Colonic mucosa (tissue), 4 donors: ENCODE results near the gene DEDD2. TPM values are rescaled to one million over a fixed set of nuclear protein-coding genes. Genes with fewer than 3 reads are reported as not detected.

Experiments
- DNase-seq: peaks from one replicate; pipeline ENCODE4 v3.0.0-alpha.2; 2020
- H3K27ac ChIP-seq: fragments of 200-600 bp; one replicate; pipeline ENCODE4 v1.8.0; 2021
- H3K27me3 ChIP-seq: fragments of 200-600 bp; one replicate; pipeline ENCODE4 v1.8.0; 2021
- H3K36me3 ChIP-seq: fragments of 200-600 bp; one replicate; pipeline ENCODE4 v1.8.0; 2021
- H3K4me1 ChIP-seq: fragments of 200-600 bp; one replicate; pipeline ENCODE4 v1.8.0; 2021; ENCODE audit warnings: mild to moderate bottlenecking
- H3K4me3 ChIP-seq: fragments of 200-600 bp; one replicate; pipeline ENCODE4 v1.8.0; 2021
- H3K9ac ChIP-seq, 2 donors: one replicate each; pipeline ENCODE4 v1.7.0; 2013; ENCODE audit warnings: control low read depth in 2 of 2, low read depth in 2 of 2, low read length in 2 of 2
- H3K9me3 ChIP-seq: fragments of 200-600 bp; one replicate; pipeline ENCODE4 v1.8.0; 2021
- CTCF ChIP-seq: fragments of 200-600 bp; IDR thresholded peaks from one replicate; pipeline ENCODE4 v1.8.0; 2022; ENCODE audit warnings: antibody characterized with exemption, mild to moderate bottlenecking
- intact Hi-C: fragments of 100-400 bp; cut with DNase I; formaldehyde crosslinking; loops from one replicate; pipeline ENCODE4 v1.14.1; 2022
- total RNA-seq, 2 donors: library from RNA; stranded (reverse); fragmentation: NEBNext Ultra II Directional in 1 of 2; extraction: Animal tissue kit (Norgen Biotek cat#: 25700) in 1 of 2; gene quantifications; one replicate each; pipeline ENCODE4 v1.2.1, GENCODE V29; 2021
- donor health status: healthy.
- donor health status: DM: no; HTN: no; CAD: no.
- donor health status: DM: no; HTN: no; CAD: no.

DEDD2 gene
- total RNA-seq, 2 donors from 2014 or later: 27.0 to 33.8 TPM

GRCh38 chr19:42189133-42189532, 28.3 kb downstream of the DEDD2 start:
- intact Hi-C loops: no loop called here
- H3K36me3 ChIP-seq: no peaks in the 10 kb centered on the region
- H3K27ac ChIP-seq: no peak overlapping the region
- H3K9ac ChIP-seq: no peak overlapping the region
- no peaks in the 10 kb centered on the region for H3K27me3 ChIP-seq
- no peak overlapping the region for H3K4me3 ChIP-seq
- no peaks in the 10 kb centered on the region for H3K9me3 ChIP-seq
- no peak for DNase-seq
- no peak for TF ChIP-seq CTCF
- H3K4me1 ChIP-seq: peaks cover 10% of the 10 kb centered on the region

GRCh38 chr19:42188665-42189064, 28.8 kb downstream of the DEDD2 start:
- Histone ChIP-seq H3K9me3 (no peaks in the 10 kb centered on the region), H3K9ac (no peak overlapping the region), H3K27ac (no peak overlapping the region), H3K4me1 (peaks cover 10% of the 10 kb centered on the region), H3K4me3 (no peak overlapping the region), H3K27me3 (no peaks in the 10 kb centered on the region), H3K36me3 (no peaks in the 10 kb centered on the region)
- DNase-seq: no peak
- intact Hi-C loops: no loop called here
- no peak for TF ChIP-seq CTCF

- no peak overlapping the region for H3K27ac ChIP-seq
- intact Hi-C loops: no loop called here
- H3K4me3 ChIP-seq: no peak overlapping the region
- peaks cover 4% of the 10 kb centered on the region for H3K4me1 ChIP-seq
- no peak for DNase-seq
- no peak overlapping the region for H3K9ac ChIP-seq
- no peak for TF ChIP-seq CTCF
- H3K36me3 ChIP-seq: no peaks in the 10 kb centered on the region
- H3K27me3 ChIP-seq: no peaks in the 10 kb centered on the region
- no peaks in the 10 kb centered on the region for H3K9me3 ChIP-seq
Observed at GRCh38 chr19:42185277-42185676, 32.2 kb downstream of the DEDD2 start.

- intact Hi-C loops: no loop called here
- no peak overlapping the region for H3K4me3 ChIP-seq
Observed at GRCh38 chr19:42184401-42184861, 33.0 kb downstream of the DEDD2 start.

GRCh38 chr19:42178791-42179674, 38.4 kb downstream of the DEDD2 start:
- Histone ChIP-seq H3K27me3 (peaks cover 44% of the 10 kb centered on the region), H3K4me1 (no peaks in the 10 kb centered on the region), H3K4me3 (no peak overlapping the region), H3K27ac (no peak overlapping the region), H3K36me3 (no peaks in the 10 kb centered on the region), H3K9ac (no peak overlapping the region), H3K9me3 (no peaks in the 10 kb centered on the region)
- DNase-seq: no peak
- intact Hi-C loops: no loop called here
- no peak for TF ChIP-seq CTCF

More at GRCh38 chr19:42184401-42184861, 33.0 kb downstream of the DEDD2 start:
- DNase-seq: peak; percentile 79
- peaks cover 4% of the 10 kb centered on the region for H3K4me1 ChIP-seq
- peaks cover 4% of the 10 kb centered on the region for H3K27me3 ChIP-seq
- H3K9me3 ChIP-seq: no peaks in the 10 kb centered on the region
- peak; percentile 91 for TF ChIP-seq CTCF
- peak overlapping the region in 1 of 2 donors; percentile 46 for H3K9ac ChIP-seq
- no peaks in the 10 kb centered on the region for H3K36me3 ChIP-seq
- H3K27ac ChIP-seq: no peak overlapping the region
